ENCODE data around the gene FUZ.

The FUZ gene

DNA sequence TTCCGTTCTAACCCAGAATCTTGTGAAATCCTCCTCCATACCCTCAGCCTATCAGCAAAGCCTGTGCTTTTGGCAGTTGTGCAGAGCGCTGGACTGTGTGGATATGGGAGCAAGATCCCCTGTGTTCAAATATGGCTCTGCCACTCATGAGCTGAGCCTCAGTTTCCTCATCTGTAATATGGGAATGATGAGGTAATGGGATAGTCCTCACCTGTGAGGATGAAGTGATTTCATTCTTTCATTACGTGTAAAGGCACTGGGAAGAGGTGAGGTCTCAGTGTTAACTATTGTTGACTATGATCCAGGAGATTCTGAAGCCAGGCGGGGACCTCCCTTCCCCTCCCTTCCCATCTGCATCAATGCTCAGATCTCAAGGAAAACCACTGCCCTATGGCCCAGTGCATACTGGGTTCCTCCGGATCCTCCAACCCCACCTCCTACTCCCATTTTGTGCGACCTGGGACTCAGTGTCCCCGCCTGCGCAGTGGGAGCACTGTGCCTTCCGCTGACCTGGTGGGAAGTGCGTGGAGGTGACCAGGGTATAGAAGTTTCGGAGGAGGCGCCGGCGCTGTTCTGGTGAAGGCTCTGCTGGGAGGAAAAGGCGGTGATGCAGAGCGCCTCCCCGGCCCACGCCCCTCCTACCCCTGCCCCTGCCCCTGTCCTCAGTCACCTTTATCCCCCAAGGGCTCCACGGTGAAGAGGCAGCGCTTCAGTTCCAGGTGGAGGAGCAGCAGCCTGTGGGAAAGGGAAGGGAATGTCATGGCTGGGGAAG, 5.0 kb downstream of the FUZ start:
- no peak for DNase-seq (ENCODE audit: extremely low read depth in 1 of 2, low read depth in 1 of 2)

DNA sequence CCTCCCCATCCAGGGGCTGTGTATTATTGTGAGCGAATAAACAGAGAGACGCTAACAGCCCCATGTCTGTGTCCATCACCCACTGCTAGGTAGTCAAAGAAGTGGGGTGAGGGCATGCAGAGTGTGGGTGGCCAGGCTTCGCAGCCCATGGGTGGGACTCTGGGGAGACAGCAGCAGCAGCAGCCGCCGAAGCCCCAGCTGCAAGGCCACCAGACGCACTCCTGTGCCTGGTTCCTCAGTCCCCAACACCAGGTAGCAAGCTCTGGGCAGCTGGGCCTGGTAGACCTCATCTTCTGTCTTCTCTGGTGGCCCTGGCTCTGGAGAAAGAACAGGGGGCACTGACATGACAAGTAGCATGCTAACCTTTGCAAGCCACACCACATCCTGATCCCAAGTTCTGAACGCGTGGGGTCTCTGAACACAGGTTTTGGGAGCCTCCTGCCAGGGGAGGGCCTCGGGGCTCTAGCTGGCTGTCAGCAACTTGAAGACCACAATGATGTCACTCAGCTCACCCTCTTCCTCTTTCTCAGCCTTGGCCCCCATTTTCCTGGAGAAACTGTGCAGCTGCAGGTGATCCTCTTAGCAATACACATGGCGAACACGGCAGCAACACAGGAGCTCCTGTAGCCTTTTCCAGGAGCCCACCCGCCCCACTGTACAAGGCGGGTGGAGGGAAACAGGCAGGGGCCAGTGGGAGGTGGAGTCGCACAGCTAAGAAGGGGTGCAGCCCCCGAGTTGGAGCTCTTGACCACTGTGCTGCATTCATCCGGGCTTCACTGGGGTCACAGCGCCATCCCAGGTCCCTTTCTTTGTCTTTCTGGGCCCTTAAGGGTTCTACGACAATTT, 5.8 kb downstream of the FUZ start:
- DNase-seq (ENCODE audit: extremely low read depth in 1 of 2, low read depth in 1 of 2) = no peak

DNA sequence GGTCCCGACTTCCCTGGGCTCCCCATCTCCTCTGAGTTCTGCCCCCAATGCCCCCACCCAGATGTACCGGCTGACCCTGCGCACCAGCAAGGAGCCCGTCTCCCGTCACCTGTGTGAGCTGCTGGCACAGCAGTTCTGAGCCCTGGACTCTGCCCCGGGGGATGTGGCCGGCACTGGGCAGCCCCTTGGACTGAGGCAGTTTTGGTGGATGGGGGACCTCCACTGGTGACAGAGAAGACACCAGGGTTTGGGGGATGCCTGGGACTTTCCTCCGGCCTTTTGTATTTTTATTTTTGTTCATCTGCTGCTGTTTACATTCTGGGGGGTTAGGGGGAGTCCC, 6.5 kb downstream of the FUZ start:
- no peak for DNase-seq (ENCODE audit: extremely low read depth in 1 of 2, low read depth in 1 of 2)

DNA sequence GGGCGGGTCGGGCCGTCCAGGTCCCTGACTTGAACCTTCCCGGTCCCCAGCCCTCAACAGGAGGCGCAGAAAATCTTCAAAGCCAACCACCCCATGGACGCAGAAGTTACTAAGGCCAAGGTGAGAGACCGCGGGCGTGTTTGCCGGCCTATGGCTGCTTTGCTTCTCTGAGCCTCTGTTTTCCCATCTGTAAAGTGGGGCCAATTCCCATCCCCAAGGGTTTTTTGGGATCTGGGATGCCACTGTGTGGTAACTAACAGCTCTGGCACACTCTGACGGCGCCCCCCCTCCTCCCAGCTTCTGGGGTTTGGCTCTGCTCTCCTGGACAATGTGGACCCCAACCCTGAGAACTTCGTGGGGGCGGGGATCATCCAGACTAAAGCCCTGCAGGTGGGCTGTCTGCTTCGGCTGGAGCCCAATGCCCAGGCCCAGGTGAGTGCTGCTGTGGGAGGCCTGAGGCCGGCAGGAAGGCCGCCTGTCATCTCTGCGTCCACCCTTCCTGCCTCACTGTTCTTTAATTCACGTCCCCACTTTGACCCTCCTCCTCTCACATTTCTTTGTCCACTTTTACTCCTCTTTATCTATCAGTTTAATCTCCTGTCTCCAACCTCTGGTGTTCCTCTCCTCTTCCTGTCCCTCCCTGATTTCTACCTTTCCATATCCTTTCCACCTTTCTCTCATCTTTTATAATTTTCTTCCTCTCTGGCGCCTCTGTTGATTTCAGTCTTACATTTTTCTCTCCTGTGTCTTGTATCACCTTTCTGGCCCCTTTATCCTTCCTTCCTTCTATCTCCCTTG, 7.1 kb downstream of the FUZ start:
- no peak for DNase-seq (ENCODE audit: extremely low read depth in 1 of 2, low read depth in 1 of 2)

DNA sequence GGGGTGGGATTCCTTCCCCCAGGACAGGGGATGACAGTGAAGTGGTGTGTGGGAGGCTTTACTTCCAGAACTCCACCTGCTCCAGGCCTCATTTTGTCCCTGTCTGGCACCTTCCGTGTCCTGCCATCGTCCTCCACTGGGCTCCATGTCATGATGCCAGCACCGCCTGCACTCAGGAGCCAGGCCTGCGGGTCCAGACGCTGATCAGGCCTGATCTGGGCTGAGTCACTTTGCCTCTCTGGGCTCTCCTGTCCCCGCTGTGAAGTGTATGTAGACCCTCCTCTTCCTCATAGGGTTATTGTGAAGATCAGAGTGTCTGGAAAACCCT, 9.6 kb downstream of the FUZ start:
- DNase-seq (ENCODE audit: extremely low read depth in 1 of 2, low read depth in 1 of 2) = no peak

DNA sequence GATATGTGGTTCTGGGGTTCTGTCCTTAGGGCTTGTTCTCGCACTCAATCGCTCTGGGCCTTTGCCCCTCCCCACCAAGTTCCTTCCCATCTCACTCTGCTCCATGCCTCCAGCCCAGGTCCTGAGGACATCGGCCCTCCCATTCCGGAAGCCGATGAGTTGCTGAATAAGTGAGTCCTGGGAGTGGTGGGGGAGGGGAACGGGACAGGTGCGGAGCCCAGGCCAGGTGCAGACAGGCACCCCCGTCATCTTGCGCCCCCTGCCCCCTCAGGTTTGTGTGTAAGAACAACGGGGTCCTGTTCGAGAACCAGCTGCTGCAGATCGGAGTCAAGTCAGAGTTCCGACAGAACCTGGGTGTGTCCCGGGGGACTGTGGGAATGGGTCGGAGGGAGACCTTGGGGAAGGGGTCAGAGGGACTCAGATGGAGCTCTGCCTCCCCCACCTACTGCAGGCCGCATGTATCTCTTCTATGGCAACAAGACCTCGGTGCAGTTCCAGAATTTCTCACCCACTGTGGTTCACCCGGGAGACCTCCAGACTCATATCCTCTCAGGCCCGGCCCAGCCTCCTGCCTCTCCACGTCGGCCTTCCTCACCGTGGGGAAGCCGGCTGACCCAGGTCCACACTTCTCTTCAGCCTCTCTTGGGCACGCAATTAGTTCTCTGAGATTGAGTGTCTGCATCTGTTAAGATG, 10.1 kb downstream of the FUZ start:
- no peak for DNase-seq (ENCODE audit: extremely low read depth in 1 of 2, low read depth in 1 of 2)

DNA sequence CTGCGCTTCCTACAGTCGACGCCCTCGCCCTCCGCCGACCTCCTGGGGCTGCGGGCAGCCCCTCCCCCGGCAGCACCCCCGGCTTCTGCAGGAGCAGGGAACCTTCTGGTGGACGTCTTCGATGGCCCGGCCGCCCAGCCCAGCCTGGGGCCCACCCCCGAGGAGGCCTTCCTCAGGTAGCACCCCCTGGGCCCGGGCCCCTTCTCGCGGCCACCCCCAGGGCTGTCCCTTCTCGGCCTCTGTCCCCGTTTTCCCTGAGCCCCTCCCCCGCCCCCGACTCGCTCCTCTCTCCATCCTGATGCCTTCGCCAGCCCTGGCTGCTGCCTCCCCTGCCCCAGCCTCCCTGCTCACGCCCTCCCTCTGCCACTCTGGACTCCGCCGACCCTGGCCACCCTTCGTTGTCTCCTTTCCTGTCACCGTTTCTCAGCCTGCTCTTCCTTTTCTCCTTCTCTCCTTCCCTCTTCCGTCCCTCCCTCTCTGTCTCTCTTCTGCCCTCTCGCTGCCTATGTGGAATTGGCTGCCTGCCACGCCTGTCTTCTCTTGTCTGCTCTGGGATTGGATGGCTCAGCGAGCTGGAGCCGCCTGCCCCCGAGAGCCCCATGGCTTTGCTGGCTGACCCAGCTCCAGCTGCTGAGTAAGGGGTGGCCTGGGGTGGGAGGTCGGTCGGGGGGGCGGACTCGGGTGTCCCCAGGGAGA, 11.0 kb downstream of the FUZ start:
- DNase-seq (ENCODE audit: extremely low read depth in 1 of 2, low read depth in 1 of 2) = no peak

DNA sequence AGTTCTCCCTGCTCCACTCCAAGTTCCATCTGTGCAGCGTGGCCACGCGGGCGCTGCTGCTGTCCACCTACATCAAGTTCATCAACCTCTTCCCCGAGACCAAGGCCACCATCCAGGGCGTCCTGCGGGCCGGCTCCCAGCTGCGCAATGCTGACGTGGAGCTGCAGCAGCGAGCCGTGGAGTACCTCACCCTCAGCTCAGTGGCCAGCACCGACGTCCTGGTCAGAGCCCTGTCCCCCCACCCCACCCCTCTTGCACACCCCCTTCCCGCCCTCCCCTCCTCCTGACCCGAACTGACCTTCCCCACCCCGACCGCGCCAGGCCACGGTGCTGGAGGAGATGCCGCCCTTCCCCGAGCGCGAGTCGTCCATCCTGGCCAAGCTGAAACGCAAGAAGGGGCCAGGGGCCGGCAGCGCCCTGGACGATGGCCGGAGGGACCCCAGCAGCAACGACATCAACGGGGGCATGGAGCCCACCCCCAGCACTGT, 11.6 kb downstream of the FUZ start:
- DNase-seq (ENCODE audit: extremely low read depth in 1 of 2, low read depth in 1 of 2) = no peak

DNA sequence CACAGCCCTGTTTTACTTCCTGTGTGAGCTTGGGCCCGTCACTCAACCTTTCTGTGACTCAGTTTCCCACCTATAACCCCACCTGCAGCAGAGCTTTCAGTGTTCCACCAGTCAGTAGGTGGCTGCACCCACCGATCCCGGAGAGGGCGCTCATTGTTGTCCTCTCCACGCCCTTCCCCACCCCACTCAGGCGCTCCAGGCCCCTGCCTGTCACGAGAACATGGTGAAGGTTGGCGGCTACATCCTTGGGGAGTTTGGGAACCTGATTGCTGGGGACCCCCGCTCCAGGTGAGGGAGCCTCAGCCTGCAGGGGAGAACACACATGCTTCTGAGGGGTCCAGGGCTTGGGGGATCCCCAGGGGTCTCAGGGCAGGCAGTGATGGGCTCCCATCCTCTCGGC, 12.3 kb downstream of the FUZ start:
- no peak for DNase-seq (ENCODE audit: extremely low read depth in 1 of 2, low read depth in 1 of 2)

DNA sequence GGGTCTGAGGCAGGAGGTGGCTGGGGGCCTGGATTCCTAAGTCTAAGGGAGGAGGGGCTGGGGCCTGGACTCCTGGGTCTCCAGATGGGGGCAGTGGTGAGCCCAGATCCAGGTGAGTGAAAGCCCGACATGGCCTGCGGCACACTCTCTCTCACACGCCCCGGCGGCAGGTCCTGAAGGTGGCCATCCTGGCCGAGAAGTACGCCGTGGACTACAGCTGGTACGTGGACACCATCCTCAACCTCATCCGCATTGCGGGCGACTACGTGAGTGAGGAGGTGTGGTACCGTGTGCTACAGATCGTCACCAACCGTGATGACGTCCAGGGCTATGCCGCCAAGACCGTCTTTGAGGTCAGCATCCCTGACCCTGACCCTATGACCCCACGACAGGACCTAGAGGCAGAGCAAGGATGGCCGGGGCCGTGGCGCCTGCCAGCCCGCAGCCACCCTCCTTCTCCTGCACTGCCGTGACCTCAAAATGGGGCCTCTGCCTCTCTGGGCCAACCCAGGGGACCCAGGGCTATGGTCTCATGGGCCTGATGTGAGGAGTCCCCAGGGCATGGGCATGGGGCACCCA, 13.2 kb downstream of the FUZ start:
- no peak for DNase-seq (ENCODE audit: extremely low read depth in 1 of 2, low read depth in 1 of 2)

DNA sequence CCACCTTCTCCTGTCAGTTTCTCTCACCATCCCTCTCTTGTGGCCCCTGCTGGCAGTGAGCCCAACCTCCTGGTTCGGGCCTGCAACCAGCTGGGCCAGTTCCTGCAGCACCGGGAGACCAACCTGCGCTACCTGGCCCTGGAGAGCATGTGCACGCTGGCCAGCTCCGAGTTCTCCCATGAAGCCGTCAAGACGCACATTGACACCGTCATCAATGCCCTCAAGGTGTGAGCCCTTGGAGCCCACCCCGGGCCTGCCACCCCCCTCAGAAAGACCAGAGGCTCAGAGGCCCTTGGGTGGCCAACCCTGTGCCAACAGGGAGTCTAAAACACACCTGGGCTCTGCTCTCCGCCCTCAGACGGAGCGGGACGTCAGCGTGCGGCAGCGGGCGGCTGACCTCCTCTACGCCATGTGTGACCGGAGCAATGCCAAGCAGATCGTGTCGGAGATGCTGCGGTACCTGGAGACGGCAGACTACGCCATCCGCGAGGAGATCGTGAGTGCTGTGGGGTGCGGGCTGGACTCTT, 13.8 kb downstream of the FUZ start:
- no peak for DNase-seq (ENCODE audit: extremely low read depth in 1 of 2, low read depth in 1 of 2)

DNA sequence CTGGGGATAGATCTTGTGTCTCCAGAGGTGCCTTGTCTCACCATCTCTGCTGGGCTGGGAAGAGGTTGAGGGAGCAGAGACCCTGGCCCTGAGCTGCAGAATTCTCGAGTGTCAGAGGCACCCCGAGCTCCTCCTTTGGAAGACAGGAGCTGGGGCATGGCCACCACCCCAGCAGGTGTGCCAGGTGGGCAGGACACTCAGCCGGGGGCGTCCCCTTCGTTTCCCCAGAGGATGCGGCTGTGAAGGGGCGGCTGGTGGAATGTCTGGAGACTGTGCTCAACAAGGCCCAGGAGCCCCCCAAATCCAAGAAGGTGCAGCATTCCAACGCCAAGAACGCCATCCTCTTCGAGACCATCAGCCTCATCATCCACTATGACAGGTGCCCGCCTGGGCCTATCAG, 14.5 kb downstream of the FUZ start:
- DNase-seq (ENCODE audit: extremely low read depth in 1 of 2, low read depth in 1 of 2) = no peak

DNA sequence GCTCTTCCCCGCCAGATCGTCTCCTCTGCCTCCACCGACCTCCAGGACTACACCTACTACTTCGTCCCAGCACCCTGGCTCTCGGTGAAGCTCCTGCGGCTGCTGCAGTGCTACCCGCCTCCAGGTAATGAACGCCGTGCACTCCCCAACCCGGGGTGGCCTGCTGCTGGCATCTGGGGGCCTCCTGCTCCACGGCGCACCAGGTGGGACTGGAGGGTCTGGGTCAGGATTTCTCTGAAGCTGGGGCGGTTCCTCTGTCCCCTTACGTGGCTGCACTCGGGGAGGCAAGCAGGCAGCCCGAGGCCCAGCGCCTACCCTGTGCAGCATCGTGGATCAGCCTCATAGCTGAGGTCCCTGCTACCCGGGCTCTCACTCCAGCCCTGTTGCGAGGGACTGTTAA, 17.5 kb downstream of the FUZ start:
- DNase-seq (ENCODE audit: extremely low read depth in 1 of 2, low read depth in 1 of 2) = no peak

DNA sequence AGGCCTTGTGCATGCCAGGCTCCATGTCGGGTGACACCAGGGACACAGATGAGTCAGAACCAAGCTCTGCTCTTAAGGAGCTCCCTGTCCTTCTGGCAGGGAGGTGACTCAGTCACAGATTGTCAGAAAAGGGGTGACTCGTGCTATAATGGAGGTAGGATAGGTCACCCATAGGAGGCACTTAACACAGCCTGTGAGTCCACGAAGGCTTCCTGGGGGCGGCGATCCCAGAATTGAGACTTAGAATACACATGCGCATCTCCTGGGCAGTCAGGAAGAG, 19.6 kb downstream of the FUZ start:
- DNase-seq (ENCODE audit: extremely low read depth in 1 of 2, low read depth in 1 of 2) = no peak

DNA sequence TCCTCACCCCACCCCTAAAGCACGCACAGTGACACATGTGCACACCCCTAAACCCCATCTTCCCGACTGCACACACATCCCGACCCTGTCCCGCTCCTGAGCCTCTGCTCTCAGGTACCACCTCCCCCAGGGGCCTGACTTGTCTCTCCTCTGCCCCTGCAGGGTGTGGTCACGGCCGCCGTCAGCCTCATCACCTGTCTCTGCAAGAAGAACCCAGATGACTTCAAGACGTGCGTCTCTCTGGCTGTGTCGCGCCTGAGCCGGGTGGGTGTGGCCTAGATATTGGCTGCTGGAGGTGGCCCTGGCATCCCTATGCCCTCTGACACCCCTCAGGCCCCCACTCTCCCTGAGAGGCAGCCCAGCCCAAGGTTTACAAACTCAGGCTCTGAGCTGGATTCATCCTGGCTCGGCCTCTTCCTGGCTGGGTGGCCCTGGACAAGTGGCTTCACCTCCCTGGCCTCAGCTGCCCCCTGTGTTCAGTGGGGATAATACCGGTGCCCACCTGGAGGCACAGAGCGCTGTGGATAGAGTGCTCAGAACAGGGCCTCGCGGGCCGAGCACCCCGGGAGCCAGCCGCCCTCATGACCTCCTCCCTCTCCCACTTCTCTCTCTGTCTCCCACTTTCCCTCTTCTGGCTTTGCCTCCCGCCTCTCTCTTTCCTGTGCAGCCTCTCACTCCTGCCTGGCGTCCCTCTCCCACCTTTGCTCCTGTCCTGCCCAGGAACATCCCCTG, 20.1 kb downstream of the FUZ start:
- DNase-seq (ENCODE audit: extremely low read depth in 1 of 2, low read depth in 1 of 2) = no peak

DNA sequence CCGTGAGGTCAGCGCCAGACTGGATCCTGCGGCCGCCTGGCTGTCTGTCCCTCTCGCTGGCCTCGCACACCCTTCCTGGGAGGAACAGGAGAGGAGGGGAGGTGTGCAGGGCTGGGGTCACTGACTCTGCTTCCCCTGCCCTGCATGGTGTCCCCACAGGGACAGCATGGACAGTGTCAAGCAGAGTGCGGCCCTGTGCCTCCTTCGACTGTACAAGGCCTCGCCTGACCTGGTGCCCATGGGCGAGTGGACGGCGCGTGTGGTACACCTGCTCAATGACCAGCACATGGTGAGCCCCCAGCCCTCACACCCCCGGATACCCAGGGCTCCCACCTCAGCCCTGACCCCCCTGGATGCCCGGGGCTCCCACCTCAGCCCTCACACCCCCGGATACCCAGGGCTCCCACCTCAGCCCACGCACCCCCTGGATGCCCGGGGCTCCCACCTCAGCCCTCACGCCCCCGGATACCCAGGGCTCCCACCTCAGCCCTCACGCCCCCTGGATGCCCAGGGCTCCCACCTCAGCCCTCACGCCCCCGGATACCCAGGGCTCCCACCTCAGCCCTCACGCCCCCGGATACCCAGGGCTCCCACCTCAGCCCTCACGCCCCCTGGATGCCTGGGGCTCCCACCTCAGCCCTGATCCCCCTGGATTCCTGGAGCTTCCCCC, 21.2 kb downstream of the FUZ start:
- no peak for DNase-seq (ENCODE audit: extremely low read depth in 1 of 2, low read depth in 1 of 2)

DNA sequence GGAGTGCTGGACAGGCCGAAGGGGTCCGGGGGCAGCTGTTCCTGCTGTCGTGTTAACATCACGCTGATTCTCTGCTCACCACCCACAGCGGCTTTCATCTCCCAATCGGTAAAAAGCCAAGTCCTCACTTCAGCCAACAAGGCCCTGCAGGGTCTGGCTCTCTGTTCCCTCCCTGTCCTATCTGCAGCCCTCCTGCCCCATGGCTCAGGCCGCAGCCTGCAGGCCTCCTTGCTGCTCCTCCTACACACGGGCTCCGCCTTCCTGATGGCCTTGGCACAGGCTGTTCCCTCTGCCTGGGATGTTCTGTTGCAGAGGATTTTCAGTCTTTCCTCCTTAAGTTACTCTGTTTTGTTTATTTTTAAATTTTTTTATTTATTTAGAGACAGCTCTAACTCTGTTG, 22.2 kb downstream of the FUZ start:
- no peak for DNase-seq (ENCODE audit: extremely low read depth in 1 of 2, low read depth in 1 of 2)

DNA sequence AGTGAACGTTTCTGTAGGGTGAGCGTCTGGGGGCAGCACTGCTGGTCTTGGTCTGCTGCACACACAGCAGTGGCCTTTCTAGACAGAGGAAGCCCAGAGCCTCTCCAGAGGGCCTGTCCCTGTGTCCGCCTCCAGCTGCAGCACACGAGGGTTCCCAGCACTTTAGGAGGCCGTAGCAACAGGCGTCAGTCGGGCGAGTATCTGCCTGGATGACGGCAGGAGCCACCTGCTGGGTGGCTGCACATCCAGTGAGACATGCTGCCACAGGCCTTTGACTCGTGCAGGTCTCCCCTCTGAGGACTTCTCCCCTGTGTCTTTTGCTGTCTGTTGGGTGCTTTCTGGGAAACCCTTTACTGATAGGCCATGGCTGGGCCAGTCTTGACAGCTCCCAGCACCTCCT, 24.2 kb downstream of the FUZ start:
- no peak for DNase-seq (ENCODE audit: extremely low read depth in 1 of 2, low read depth in 1 of 2)

DNA sequence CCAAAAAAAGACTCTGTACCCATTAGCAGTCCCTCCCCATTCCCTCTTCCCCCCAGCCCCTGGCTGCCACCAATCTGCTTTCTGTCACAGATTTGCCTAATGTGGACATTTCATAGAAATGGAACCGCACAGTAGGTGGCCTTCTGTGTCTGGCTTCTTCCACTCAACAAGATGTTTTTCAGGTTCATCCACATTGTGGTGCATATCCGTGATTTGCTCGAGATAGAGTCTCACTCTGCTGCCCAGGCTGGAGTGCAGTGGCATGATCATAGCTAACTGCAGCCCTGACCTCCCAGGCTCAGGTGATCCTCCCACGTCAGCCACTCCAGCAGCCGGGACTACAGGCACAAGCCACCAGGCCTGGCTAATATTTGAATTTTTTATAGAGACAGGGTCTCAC, 25.3 kb downstream of the FUZ start:
- no peak for DNase-seq (ENCODE audit: extremely low read depth in 1 of 2, low read depth in 1 of 2)
